Esophagus squamous epithelium (tissue), 5 donors: Measurements from ENCODE around the gene EFNA1. TPM values are rescaled to one million over a fixed set of nuclear protein-coding genes. Genes with fewer than 3 reads are reported as not detected.

Source experiments
- DNase-seq: peaks from one replicate; lab custom pipeline; 2025; lab: John Stamatoyannopoulos, UW
- H3K27ac ChIP-seq, 4 donors: fragments of 200-600 bp; sonication (generic); one replicate each; pipeline ENCODE4 v1.5.1; 2016 to 2019; ENCODE audit warnings: mild to moderate bottlenecking in 1 of 4
- H3K27me3 ChIP-seq, 4 donors: fragments of 200-600 bp; sonication (generic); 1 replicate in 3 of 4; 2 replicates in 1 of 4; pipeline versions ENCODE4 v1.5.1 to v1.6.0; 2017 to 2021; ENCODE audit warnings: antibody characterized with exemption in 1 of 4
- H3K36me3 ChIP-seq, 3 donors: fragments of 200-600 bp; sonication (generic); one replicate each; pipeline ENCODE4 v1.5.1; 2016 to 2019
- H3K4me1 ChIP-seq, 3 donors: fragments of 200-600 bp; sonication (generic); one replicate each; pipeline ENCODE4 v1.5.1; 2017 to 2019
- H3K4me3 ChIP-seq, 4 donors: fragments of 200-600 bp; sonication (generic); 1 replicate in 3 of 4; 2 replicates in 1 of 4; pipeline ENCODE4 v1.5.1; 2016 to 2019; ENCODE audit warnings: mild to moderate bottlenecking in 2 of 4, moderate library complexity in 1 of 4
- H3K9me3 ChIP-seq, 3 donors: fragments of 200-600 bp; sonication (generic); one replicate each; pipeline ENCODE4 v1.5.1; 2016 to 2019
- POLR2A ChIP-seq, 4 donors: fragments of 450-650 bp; IDR thresholded peaks; one replicate each; pipeline ENCODE4 v1.6.1; 2017; ENCODE audit warnings: antibody characterized with exemption in 4 of 4, mild to moderate bottlenecking in 4 of 4, moderate library complexity in 3 of 4
- WGBS, 2 donors: methylation state at CpG; one replicate each; pipeline ENCODE4 v1.1.5; 2018; 5-methylcytosine and 5-hydroxymethylcytosine counted together
- intact Hi-C: fragments of 100-400 bp; cut with DNase I; formaldehyde crosslinking; loops from one replicate; pipeline ENCODE4 v1.15.0; 2022
- total RNA-seq, 4 donors: library from RNA; depleted of rRNA; stranded (reverse); fragments of >200 nt; gene quantifications; one replicate each; pipeline ENCODE4 v1.1.0, GENCODE V29; 2016
- TF ChIP-seq, protein P1 (sequence below), 6 experiments: fragments of 450-650 bp in 4 of 6; fragments of 200-600 bp in 2 of 6; sonication (generic) in 2 of 6; IDR thresholded peaks; one replicate each; pipeline ENCODE4 v1.5.1; 2016 to 2019; ENCODE audit warnings: antibody characterized with exemption in 6 of 6, mild to moderate bottlenecking in 4 of 6, moderate library complexity in 4 of 6
- donor health status: DM: yes; HTN: yes; CAD: no.

EFNA1 gene
- total RNA-seq, 4 donors from 2014 or later: 30.2 to 42.9 (median 31.0) TPM

DNA sequence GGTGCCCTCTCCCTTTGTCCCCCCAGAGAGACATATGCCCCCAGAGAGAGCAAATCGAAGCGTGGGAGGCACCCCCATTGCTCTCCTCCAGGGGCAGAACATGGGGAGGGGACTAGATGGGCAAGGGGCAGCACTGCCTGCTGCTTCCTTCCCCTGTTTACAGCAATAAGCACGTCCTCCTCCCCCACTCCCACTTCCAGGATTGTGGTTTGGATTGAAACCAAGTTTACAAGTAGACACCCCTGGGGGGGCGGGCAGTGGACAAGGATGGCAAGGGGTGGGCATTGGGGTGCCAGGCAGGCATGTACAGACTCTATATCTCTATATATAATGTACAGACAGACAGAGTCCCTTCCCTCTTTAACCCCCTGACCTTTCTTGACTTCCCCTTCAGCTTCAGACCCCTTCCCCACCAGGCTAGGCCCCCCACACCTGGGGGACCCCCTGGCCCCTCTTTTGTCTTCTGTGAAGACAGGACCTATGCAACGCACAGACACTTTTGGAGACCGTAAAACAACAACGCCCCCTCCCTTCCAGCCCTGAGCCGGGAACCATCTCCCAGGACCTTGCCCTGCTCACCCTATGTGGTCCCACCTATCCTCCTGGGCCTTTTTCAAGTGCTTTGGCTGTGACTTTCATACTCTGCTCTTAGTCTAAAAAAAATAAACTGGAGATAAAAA, 40.7 kb upstream of the EFNA1 start:
- Histone ChIP-seq H3K9me3 (no peaks in the 10 kb centered on the region), H3K4me1 (peaks cover 39 to 54% (median 42%) of the 10 kb centered on the region in 3 donors), H3K36me3 (peaks cover 0 to 8% (median 0%) of the 10 kb centered on the region in 3 donors), H3K27ac (no peak overlapping the region), H3K4me3 (no peak overlapping the region), H3K27me3 (peaks cover 0 to 32% (median 8%) of the 10 kb centered on the region in 4 donors)
- TF ChIP-seq, protein P1, sequence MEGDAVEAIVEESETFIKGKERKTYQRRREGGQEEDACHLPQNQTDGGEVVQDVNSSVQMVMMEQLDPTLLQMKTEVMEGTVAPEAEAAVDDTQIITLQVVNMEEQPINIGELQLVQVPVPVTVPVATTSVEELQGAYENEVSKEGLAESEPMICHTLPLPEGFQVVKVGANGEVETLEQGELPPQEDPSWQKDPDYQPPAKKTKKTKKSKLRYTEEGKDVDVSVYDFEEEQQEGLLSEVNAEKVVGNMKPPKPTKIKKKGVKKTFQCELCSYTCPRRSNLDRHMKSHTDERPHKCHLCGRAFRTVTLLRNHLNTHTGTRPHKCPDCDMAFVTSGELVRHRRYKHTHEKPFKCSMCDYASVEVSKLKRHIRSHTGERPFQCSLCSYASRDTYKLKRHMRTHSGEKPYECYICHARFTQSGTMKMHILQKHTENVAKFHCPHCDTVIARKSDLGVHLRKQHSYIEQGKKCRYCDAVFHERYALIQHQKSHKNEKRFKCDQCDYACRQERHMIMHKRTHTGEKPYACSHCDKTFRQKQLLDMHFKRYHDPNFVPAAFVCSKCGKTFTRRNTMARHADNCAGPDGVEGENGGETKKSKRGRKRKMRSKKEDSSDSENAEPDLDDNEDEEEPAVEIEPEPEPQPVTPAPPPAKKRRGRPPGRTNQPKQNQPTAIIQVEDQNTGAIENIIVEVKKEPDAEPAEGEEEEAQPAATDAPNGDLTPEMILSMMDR (IDR thresholded peaks at IDR 0.05): no peak
- TF ChIP-seq POLR2A (IDR thresholded peaks at IDR 0.05): no peak
- 76 to 87% methylated on average over 5 to 6 of the region's 8 CpGs for WGBS, 2 donors
- DNase-seq: no peak
- intact Hi-C loops: no loop called here

DNA sequence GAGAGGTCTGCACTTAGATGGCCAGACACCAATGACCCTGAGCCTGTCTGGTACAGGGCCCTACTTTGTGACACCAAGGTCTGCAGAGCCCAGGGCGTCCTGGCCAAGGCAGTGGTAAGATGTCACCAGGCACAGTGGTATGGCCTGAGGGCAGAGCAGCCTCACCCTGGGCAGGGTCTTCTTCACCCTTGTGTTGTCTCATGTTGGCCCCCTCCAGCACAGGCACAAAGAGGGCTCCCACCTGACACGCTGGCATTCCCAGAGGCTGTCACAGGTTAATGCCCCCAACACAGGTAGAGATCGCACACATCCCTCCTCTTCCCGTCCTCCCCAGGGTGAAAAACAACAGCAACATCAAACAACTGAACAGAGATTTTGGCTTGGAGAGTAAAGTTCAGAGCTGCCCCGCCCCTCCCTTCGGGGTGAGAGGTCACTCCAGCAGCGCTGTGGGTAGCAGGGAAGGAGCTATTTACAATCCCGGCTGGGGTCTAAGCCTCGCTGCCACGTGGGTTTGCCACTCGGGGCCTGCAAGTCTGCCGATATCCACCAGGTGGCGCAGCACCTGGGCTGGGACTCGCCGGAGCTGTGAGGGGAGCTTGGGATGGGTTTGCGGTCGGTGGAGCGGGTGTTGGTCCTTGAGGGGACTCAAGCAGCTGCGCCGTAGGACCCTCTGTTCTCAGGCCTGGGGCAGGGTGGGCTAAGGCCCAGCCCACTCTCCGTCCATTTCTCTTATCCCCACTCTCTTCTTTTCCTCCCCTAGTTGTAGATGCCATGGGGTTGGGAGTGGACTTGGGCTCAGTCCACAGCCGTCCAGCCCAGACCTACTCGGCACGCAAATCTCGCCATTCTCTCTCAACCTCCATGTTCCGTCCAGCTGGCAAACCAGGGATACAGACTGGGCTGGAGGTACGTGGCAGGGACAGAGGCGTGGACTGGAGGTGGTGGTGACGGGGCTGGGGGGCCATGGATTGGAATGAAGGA, 36.3 kb upstream of the EFNA1 start:
- Histone ChIP-seq H3K9me3 (no peaks in the 10 kb centered on the region), H3K4me3 (no peak overlapping the region), H3K36me3 (peaks cover 0 to 7% (median 0%) of the 10 kb centered on the region in 3 donors), H3K27me3 (peaks cover 0 to 7% (median 0%) of the 10 kb centered on the region in 4 donors), H3K27ac (no peak overlapping the region), H3K4me1 (peaks cover 13 to 31% (median 20%) of the 10 kb centered on the region in 3 donors)
- WGBS, 2 donors: 3 to 14% methylated on average over 13 to 24 of the region's 29 CpGs
- intact Hi-C loops: loop anchor here (2.0 kb wide), 1 partner anchor 77 kb away; no protein-coding TSS in a partner anchor
- no peak for DNase-seq
- TF ChIP-seq, protein P1 (IDR thresholded peaks at IDR 0.05): peak; percentile 96 to 100 (median 98)
- TF ChIP-seq POLR2A (IDR thresholded peaks at IDR 0.05): no peak

DNA sequence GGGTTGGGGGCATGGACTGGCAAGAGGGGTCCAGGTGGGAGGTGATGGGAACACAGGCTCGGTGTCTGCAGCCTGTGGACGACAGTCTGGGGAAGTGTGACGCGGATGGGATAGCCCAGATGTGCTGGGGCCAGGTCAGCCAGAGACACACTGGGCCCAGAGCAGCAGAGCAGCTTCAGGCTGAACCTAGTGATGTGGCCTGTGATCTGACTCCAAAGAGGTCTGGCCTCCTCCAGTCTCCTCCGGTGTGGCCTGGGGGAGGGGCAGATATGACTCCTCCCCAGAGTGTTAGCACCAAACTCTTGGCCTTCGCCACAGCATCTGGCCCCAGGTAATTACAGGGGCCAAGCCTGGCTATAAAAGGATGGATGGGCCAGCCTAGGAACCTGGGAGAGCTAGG, 35.5 kb upstream of the EFNA1 start:
- no peak overlapping the region for H3K27ac ChIP-seq
- TF ChIP-seq, protein P1 (IDR thresholded peaks at IDR 0.05): no peak
- TF ChIP-seq POLR2A (IDR thresholded peaks at IDR 0.05): no peak
- H3K9me3 ChIP-seq: no peaks in the 10 kb centered on the region
- no peak for DNase-seq
- no peaks in the 10 kb centered on the region for H3K36me3 ChIP-seq
- no peak overlapping the region for H3K4me3 ChIP-seq
- peaks cover 13 to 25% (median 19%) of the 10 kb centered on the region in 3 donors for H3K4me1 ChIP-seq
- 86 to 87% methylated on average over 4 of the region's 6 CpGs for WGBS, 2 donors
- intact Hi-C loops: loop anchor here (2.0 kb wide), 1 partner anchor 77 kb away; no protein-coding TSS in a partner anchor
- peaks cover 0 to 7% (median 0%) of the 10 kb centered on the region in 4 donors for H3K27me3 ChIP-seq

DNA sequence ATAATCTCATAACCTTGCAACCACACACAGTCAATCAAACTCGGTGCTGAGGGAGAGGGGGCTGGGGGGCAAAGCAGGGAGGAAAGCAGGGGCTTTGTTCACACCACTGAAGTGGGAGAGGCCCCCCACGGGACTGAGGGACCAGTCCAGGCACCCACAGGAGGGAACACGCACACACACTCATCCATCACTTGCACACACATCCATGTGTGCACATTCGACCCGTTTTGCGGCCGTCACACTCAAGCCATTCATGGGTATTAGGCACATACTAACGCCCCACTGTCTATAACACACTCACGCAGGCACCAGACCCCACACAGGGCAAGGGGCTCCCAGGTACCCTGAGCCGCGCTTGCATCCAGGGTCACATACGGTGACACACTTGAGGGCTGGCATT, 35.0 kb upstream of the EFNA1 start:
- Histone ChIP-seq H3K27ac (no peak overlapping the region), H3K9me3 (no peaks in the 10 kb centered on the region), H3K27me3 (peaks cover 0 to 7% (median 0%) of the 10 kb centered on the region in 4 donors), H3K36me3 (no peaks in the 10 kb centered on the region), H3K4me3 (no peak overlapping the region), H3K4me1 (peaks cover 13 to 25% (median 19%) of the 10 kb centered on the region in 3 donors)
- DNase-seq: no peak
- WGBS, 2 donors: 88 to 95% methylated on average over 9 to 11 of the region's 12 CpGs
- intact Hi-C loops: loop anchor here (2.0 kb wide), 1 partner anchor 76 kb away; no protein-coding TSS in a partner anchor
- TF ChIP-seq, protein P1 (IDR thresholded peaks at IDR 0.05): no peak
- no peak for TF ChIP-seq POLR2A (IDR thresholded peaks at IDR 0.05)
